Stimulated activated naive CD8-positive, alpha-beta T cell treated with anti-CD3 and anti-CD28 coated beads, Interleukin-15, amount 100 ng/mL, for 72 hours (primary cell): Measurements from ENCODE around the gene ARHGDIB.
A peak's percentile ranks its signal among the peaks of the same experiment; 100 is the strongest.

Source experiments
- ATAC-seq: fragments of 150-1000 bp; cut with Tn5 transposase; 2 replicates; pipeline ENCODE4 v1.10.0; 2021; ENCODE audit warnings: mild to moderate bottlenecking, moderate library complexity
- DNase-seq, 2 donors: peaks; one replicate each; pipeline ENCODE4 v3.0.0; 2021 to 2022
- H3K27ac Mint-ChIP-seq, 2 donors: one replicate each; pipeline ENCODE4 v1.8.0; 2022; ENCODE audit warnings: mild to moderate bottlenecking in 2 of 2, mixed read lengths in 2 of 2, moderate library complexity in 2 of 2
- H3K27me3 Mint-ChIP-seq: one replicate; pipeline ENCODE4 v1.8.0; 2022; ENCODE audit warnings: mixed read lengths
- H3K4me1 Mint-ChIP-seq: one replicate; pipeline ENCODE4 v1.8.0; 2022; ENCODE audit warnings: mild to moderate bottlenecking, mixed read lengths
- H3K4me3 Mint-ChIP-seq, 2 donors: one replicate each; pipeline ENCODE4 v1.8.0; 2022; ENCODE audit warnings: mild to moderate bottlenecking in 2 of 2, mixed read lengths in 2 of 2, moderate library complexity in 1 of 2
- H3K9me3 Mint-ChIP-seq, 2 donors: one replicate each; pipeline ENCODE4 v1.8.0; 2022; ENCODE audit warnings: mixed read lengths in 2 of 2

Gene ARHGDIB

GRCh38 chr12:14965221-14965620 is 3.8 kb upstream of the ARHGDIB start:
- ATAC-seq (no peak), DNase-seq (no peak)
- H3K27ac Mint-ChIP-seq = peak overlapping the region in 1 of 2 donors; percentile 74
- H3K4me1 Mint-ChIP-seq = peaks cover 52% of the 10 kb centered on the region
- H3K27me3 Mint-ChIP-seq = no peaks in the 10 kb centered on the region
- peaks cover 0 to 4% of the 10 kb centered on the region in 2 donors for H3K9me3 Mint-ChIP-seq
- H3K4me3 Mint-ChIP-seq = no peak overlapping the region

- Mint-ChIP-seq H3K4me3 (no peak overlapping the region), H3K27me3 (no peaks in the 10 kb centered on the region), H3K27ac (peak overlapping the region in 1 of 2 donors; percentile 92), H3K4me1 (peaks cover 48% of the 10 kb centered on the region), H3K9me3 (no peaks in the 10 kb centered on the region)
- ATAC-seq = no peak
- no peak for DNase-seq
Measured at GRCh38 chr12:14964406-14964805, 3.0 kb upstream of the ARHGDIB start.

GRCh38 chr12:14963520-14963919 is 2.1 kb upstream of the ARHGDIB start:
- no peaks in the 10 kb centered on the region for H3K9me3 Mint-ChIP-seq
- no peaks in the 10 kb centered on the region for H3K27me3 Mint-ChIP-seq
- peak overlapping the region; percentile 16 to 92 for H3K27ac Mint-ChIP-seq
- H3K4me1 Mint-ChIP-seq = peaks cover 52% of the 10 kb centered on the region
- H3K4me3 Mint-ChIP-seq = peak overlapping the region; percentile 44 to 69
- ATAC-seq (no peak), DNase-seq (no peak)

GRCh38 chr12:14962797-14963196 is 1.4 kb upstream of the ARHGDIB start:
- H3K27me3 Mint-ChIP-seq = no peaks in the 10 kb centered on the region
- no peak for DNase-seq
- no peaks in the 10 kb centered on the region for H3K9me3 Mint-ChIP-seq
- peaks cover 54% of the 10 kb centered on the region for H3K4me1 Mint-ChIP-seq
- no peak for ATAC-seq
- peak overlapping the region; percentile 77 to 95 for H3K27ac Mint-ChIP-seq
- peak overlapping the region; percentile 74 to 97 for H3K4me3 Mint-ChIP-seq

- peak overlapping the region; percentile 95 to 97 for H3K27ac Mint-ChIP-seq
- peaks cover 54% of the 10 kb centered on the region for H3K4me1 Mint-ChIP-seq
- peak overlapping the region; percentile 93 to 97 for H3K4me3 Mint-ChIP-seq
- no peak for DNase-seq
- no peaks in the 10 kb centered on the region for H3K9me3 Mint-ChIP-seq
- no peak for ATAC-seq
- no peaks in the 10 kb centered on the region for H3K27me3 Mint-ChIP-seq
Measured at GRCh38 chr12:14962153-14962539, 745 bp upstream of the ARHGDIB start.

- ATAC-seq (peak; percentile 64), DNase-seq (no peak)
- H3K4me3 Mint-ChIP-seq = peak overlapping the region; percentile 93 to 97
- no peaks in the 10 kb centered on the region for H3K9me3 Mint-ChIP-seq
- peak overlapping the region; percentile 95 to 97 for H3K27ac Mint-ChIP-seq
- no peaks in the 10 kb centered on the region for H3K27me3 Mint-ChIP-seq
- peaks cover 58% of the 10 kb centered on the region for H3K4me1 Mint-ChIP-seq
Measured at GRCh38 chr12:14960548-14961465, 594 bp downstream of the ARHGDIB start.

GRCh38 chr12:14959916-14960496 is 1.4 kb downstream of the ARHGDIB start:
- no peaks in the 10 kb centered on the region for H3K27me3 Mint-ChIP-seq
- peak overlapping the region; percentile 95 to 97 for H3K27ac Mint-ChIP-seq
- H3K4me3 Mint-ChIP-seq = peak overlapping the region; percentile 93 to 97
- DNase-seq (no peak), ATAC-seq (no peak)
- H3K4me1 Mint-ChIP-seq = peaks cover 50% of the 10 kb centered on the region
- no peaks in the 10 kb centered on the region for H3K9me3 Mint-ChIP-seq

- no peak for ATAC-seq
- no peaks in the 10 kb centered on the region for H3K27me3 Mint-ChIP-seq
- peak overlapping the region; percentile 93 to 97 for H3K27ac Mint-ChIP-seq
- DNase-seq = no peak
- peaks cover 46% of the 10 kb centered on the region for H3K4me1 Mint-ChIP-seq
- no peaks in the 10 kb centered on the region for H3K9me3 Mint-ChIP-seq
- peak overlapping the region; percentile 93 to 97 for H3K4me3 Mint-ChIP-seq
Measured at GRCh38 chr12:14959463-14959862, 1.9 kb downstream of the ARHGDIB start.

GRCh38 chr12:14959126-14959440 is 2.3 kb downstream of the ARHGDIB start:
- Mint-ChIP-seq H3K27me3 (no peaks in the 10 kb centered on the region), H3K4me3 (peak overlapping the region; percentile 93 to 97), H3K4me1 (peaks cover 46% of the 10 kb centered on the region), H3K9me3 (no peaks in the 10 kb centered on the region), H3K27ac (peak overlapping the region; percentile 93 to 97)
- DNase-seq = no peak
- no peak for ATAC-seq

- no peak for DNase-seq
- H3K4me1 Mint-ChIP-seq = peaks cover 46% of the 10 kb centered on the region
- no peaks in the 10 kb centered on the region for H3K9me3 Mint-ChIP-seq
- H3K27me3 Mint-ChIP-seq = no peaks in the 10 kb centered on the region
- no peak for ATAC-seq
- H3K4me3 Mint-ChIP-seq = peak overlapping the region; percentile 93 to 97
- H3K27ac Mint-ChIP-seq = peak overlapping the region; percentile 80 to 97
Measured at GRCh38 chr12:14958361-14959125, 2.9 kb downstream of the ARHGDIB start.

- Mint-ChIP-seq H3K4me3 (peak overlapping the region; percentile 93 to 97), H3K27ac (peak overlapping the region; percentile 35 to 80), H3K4me1 (peaks cover 49% of the 10 kb centered on the region), H3K9me3 (no peaks in the 10 kb centered on the region), H3K27me3 (no peaks in the 10 kb centered on the region)
- ATAC-seq (no peak), DNase-seq (no peak)
Measured at GRCh38 chr12:14957551-14958168, 3.7 kb downstream of the ARHGDIB start.

- ATAC-seq = no peak
- DNase-seq = no peak
- Mint-ChIP-seq H3K4me3 (peak overlapping the region; percentile 93 to 97), H3K27me3 (no peaks in the 10 kb centered on the region), H3K27ac (peak overlapping the region in 1 of 2 donors; percentile 75), H3K4me1 (peaks cover 56% of the 10 kb centered on the region), H3K9me3 (no peaks in the 10 kb centered on the region)
Measured at GRCh38 chr12:14956905-14957304, 4.5 kb downstream of the ARHGDIB start.

- Mint-ChIP-seq H3K27me3 (no peaks in the 10 kb centered on the region), H3K4me1 (peaks cover 63% of the 10 kb centered on the region), H3K9me3 (no peaks in the 10 kb centered on the region), H3K27ac (peak overlapping the region in 1 of 2 donors; percentile 89), H3K4me3 (peak overlapping the region; percentile 93 to 97)
- DNase-seq (peak in 1 of 2 donors; percentile 50), ATAC-seq (peak; percentile 33)
Measured at GRCh38 chr12:14956024-14956891, 5.1 kb downstream of the ARHGDIB start.

GRCh38 chr12:14954269-14954668 is 7.1 kb downstream of the ARHGDIB start:
- DNase-seq = no peak
- no peaks in the 10 kb centered on the region for H3K27me3 Mint-ChIP-seq
- ATAC-seq = no peak
- H3K9me3 Mint-ChIP-seq = no peaks in the 10 kb centered on the region
- peak overlapping the region; percentile 69 to 95 for H3K4me3 Mint-ChIP-seq
- peak overlapping the region; percentile 57 to 100 for H3K27ac Mint-ChIP-seq
- H3K4me1 Mint-ChIP-seq = peaks cover 78% of the 10 kb centered on the region
